Astrocyte (in vitro differentiated cells and primary cell): ENCODE measurements around the gene DOC2A. TPM values are rescaled to one million over a fixed set of nuclear protein-coding genes. Genes with fewer than 3 reads are reported as not detected.

Source experiments
- DNase-seq: peaks from one replicate; pipeline ENCODE4 v3.0.0-alpha.2; 2010; ENCODE audit warnings: low read depth
- FAIRE-seq: peaks from 2 replicates; lab custom pipeline; 2011; peaks lifted over from hg19 to GRCh38; lab: Jason Lieb, UNC
- H2AFZ ChIP-seq: 2 replicates; pipeline ENCODE4 v1.6.0; 2012; ENCODE audit warnings: low read depth, low read length, inconsistent platforms
- H3K27ac ChIP-seq: 2 replicates; pipeline ENCODE4 v1.5.1; 2011; ENCODE audit warnings: low read depth, low read length, inconsistent platforms
- H3K27me3 ChIP-seq: 2 replicates; pipeline ENCODE4 v1.6.0; 2011; ENCODE audit warnings: low read length, inconsistent platforms; ENCODE audit not compliant: insufficient read depth
- H3K36me3 ChIP-seq: 2 replicates; pipeline ENCODE4 v1.5.1; 2011; ENCODE audit warnings: low read length, inconsistent platforms; ENCODE audit not compliant: insufficient read depth
- H3K4me1 ChIP-seq: 2 replicates; pipeline ENCODE4 v1.5.1; 2011; ENCODE audit warnings: low read length, inconsistent platforms; ENCODE audit not compliant: insufficient read depth
- H3K4me2 ChIP-seq: 2 replicates; pipeline ENCODE4 v1.6.0; 2012; ENCODE audit warnings: low read length, inconsistent platforms
- H3K4me3 ChIP-seq: 2 replicates; pipeline ENCODE4 v1.5.1; 2011; ENCODE audit warnings: low read depth, mild to moderate bottlenecking, low read length, inconsistent platforms; ENCODE audit not compliant: insufficient read depth
- H3K79me2 ChIP-seq: 2 replicates; pipeline ENCODE4 v1.6.0; 2012; ENCODE audit warnings: mild to moderate bottlenecking, low read length, inconsistent platforms; ENCODE audit not compliant: insufficient read depth
- H3K9ac ChIP-seq: 2 replicates; pipeline ENCODE4 v1.6.0; 2012; ENCODE audit warnings: mild to moderate bottlenecking, low read length, inconsistent platforms
- H3K9me3 ChIP-seq: 2 replicates; pipeline ENCODE4 v1.5.1; 2012; ENCODE audit warnings: low read depth, mild to moderate bottlenecking, low read length, inconsistent platforms; ENCODE audit not compliant: insufficient read depth
- H4K20me1 ChIP-seq: 2 replicates; pipeline ENCODE4 v1.6.0; 2012; ENCODE audit warnings: low read length, inconsistent platforms; ENCODE audit not compliant: insufficient read depth
- H3K27ac Mint-ChIP-seq: one replicate; pipeline ENCODE4 v1.8.0; 2021; ENCODE audit warnings: mild to moderate bottlenecking, mixed read lengths; ENCODE audit not compliant: unreplicated experiment
- H3K27me3 Mint-ChIP-seq: one replicate; pipeline ENCODE4 v1.8.0; 2021; ENCODE audit warnings: low read depth, mixed read lengths; ENCODE audit not compliant: unreplicated experiment
- H3K36me3 Mint-ChIP-seq: one replicate; pipeline ENCODE4 v1.8.0; 2021; ENCODE audit warnings: low read depth, mixed read lengths; ENCODE audit not compliant: unreplicated experiment
- H3K4me1 Mint-ChIP-seq: one replicate; pipeline ENCODE4 v1.8.0; 2021; ENCODE audit warnings: low read depth, mixed read lengths; ENCODE audit not compliant: unreplicated experiment
- H3K4me3 Mint-ChIP-seq: one replicate; pipeline ENCODE4 v1.8.0; 2021; ENCODE audit warnings: mild to moderate bottlenecking, moderate library complexity, mixed read lengths; ENCODE audit not compliant: unreplicated experiment
- H3K9me3 Mint-ChIP-seq: one replicate; pipeline ENCODE4 v1.8.0; 2021; ENCODE audit warnings: mild to moderate bottlenecking, mixed read lengths; ENCODE audit not compliant: unreplicated experiment
- CTCF ChIP-seq: IDR thresholded peaks from 2 replicates; pipeline ENCODE4 v1.5.1; 2011; ENCODE audit warnings: low read depth, mild to moderate bottlenecking, inconsistent platforms, low read length, moderate library complexity; ENCODE audit not compliant: insufficient read depth
- EZH2 ChIP-seq: IDR thresholded peaks from 2 replicates; pipeline ENCODE4 v1.6.1; 2012; ENCODE audit warnings: mild to moderate bottlenecking, low read length, inconsistent platforms; ENCODE audit not compliant: insufficient read depth
- total RNA-seq: library from RNA; stranded (reverse); gene quantifications from 2 replicates; pipeline ENCODE4 v1.2.1, GENCODE V29; 2021

The DOC2A gene
- total RNA-seq, 1 donor from 2014 or later = 0.89 TPM

GRCh38 chr16:29986231-29986630 is 24.6 kb downstream of the DOC2A start:
- no peaks in the 10 kb centered on the region for H3K9me3 Mint-ChIP-seq
- Histone ChIP-seq H3K4me3 (no peak overlapping the region), H3K36me3 (peaks cover 56% of the 10 kb centered on the region), H3K4me1 (no peaks in the 10 kb centered on the region), H4K20me1 (peaks cover 49% of the 10 kb centered on the region), H2AFZ (no peak overlapping the region), H3K9ac (no peak overlapping the region), H3K79me2 (no peaks in the 10 kb centered on the region), H3K9me3 (no peaks in the 10 kb centered on the region), H3K27ac (no peak overlapping the region), H3K27me3 (no peaks in the 10 kb centered on the region), H3K4me2 (no peak overlapping the region)
- no peaks in the 10 kb centered on the region for H3K4me1 Mint-ChIP-seq
- no peak for DNase-seq
- H3K27me3 Mint-ChIP-seq = no peaks in the 10 kb centered on the region
- no peak for FAIRE-seq
- no peak for TF ChIP-seq CTCF
- TF ChIP-seq EZH2 = no peak
- no peak overlapping the region for H3K27ac Mint-ChIP-seq
- peaks cover 16% of the 10 kb centered on the region for H3K36me3 Mint-ChIP-seq
- no peak overlapping the region for H3K4me3 Mint-ChIP-seq

- Histone ChIP-seq H2AFZ (no peak overlapping the region), H3K9me3 (no peaks in the 10 kb centered on the region), H4K20me1 (peaks cover 54% of the 10 kb centered on the region), H3K4me2 (no peak overlapping the region), H3K79me2 (peaks cover 2% of the 10 kb centered on the region), H3K9ac (no peak overlapping the region), H3K27me3 (no peaks in the 10 kb centered on the region), H3K4me1 (no peaks in the 10 kb centered on the region), H3K4me3 (no peak overlapping the region), H3K36me3 (peaks cover 63% of the 10 kb centered on the region), H3K27ac (no peak overlapping the region)
- H3K27ac Mint-ChIP-seq = no peak overlapping the region
- no peak for FAIRE-seq
- no peaks in the 10 kb centered on the region for H3K4me1 Mint-ChIP-seq
- no peak for DNase-seq
- H3K36me3 Mint-ChIP-seq = peaks cover 15% of the 10 kb centered on the region
- no peaks in the 10 kb centered on the region for H3K27me3 Mint-ChIP-seq
- H3K4me3 Mint-ChIP-seq = no peak overlapping the region
- H3K9me3 Mint-ChIP-seq = no peaks in the 10 kb centered on the region
- TF ChIP-seq CTCF (no peak), EZH2 (no peak)
These were observed 25.5 kb downstream of the DOC2A start for GRCh38 chr16:29985271-29985811.

- no peak for DNase-seq
- Histone ChIP-seq H3K9me3 (no peaks in the 10 kb centered on the region), H3K9ac (no peak overlapping the region), H3K4me2 (no peak overlapping the region), H3K27ac (no peak overlapping the region), H3K4me1 (no peaks in the 10 kb centered on the region), H3K4me3 (no peak overlapping the region), H4K20me1 (peaks cover 60% of the 10 kb centered on the region), H3K27me3 (no peaks in the 10 kb centered on the region), H3K36me3 (peaks cover 64% of the 10 kb centered on the region), H2AFZ (no peak overlapping the region), H3K79me2 (peaks cover 3% of the 10 kb centered on the region)
- H3K36me3 Mint-ChIP-seq = peaks cover 17% of the 10 kb centered on the region
- no peak for FAIRE-seq
- H3K27ac Mint-ChIP-seq = no peak overlapping the region
- H3K4me1 Mint-ChIP-seq = no peaks in the 10 kb centered on the region
- TF ChIP-seq EZH2 (no peak), CTCF (no peak)
- H3K27me3 Mint-ChIP-seq = no peaks in the 10 kb centered on the region
- H3K9me3 Mint-ChIP-seq = no peaks in the 10 kb centered on the region
- no peak overlapping the region for H3K4me3 Mint-ChIP-seq
These were observed 26.1 kb downstream of the DOC2A start for GRCh38 chr16:29984764-29985147.
